Spinal cord (tissue), 10 donors: Measurements from ENCODE around the gene AIPL1. TPM values are rescaled to one million over a fixed set of nuclear protein-coding genes. Genes with fewer than 3 reads are reported as not detected.
A peak's percentile ranks its signal among the peaks of the same experiment; 100 is the strongest.

ENCODE experiments used
- DNase-seq, 6 donors: peaks; one replicate each; pipeline versions ENCODE4 v3.0.0 to v3.0.0-alpha.2; 2013 to 2015; ENCODE audit warnings: low spot score in 6 of 6, low read depth in 4 of 6
- H3K27ac ChIP-seq: one replicate; pipeline ENCODE4 v1.5.1; 2013; ENCODE audit warnings: low read depth, low read length, control low read depth
- H3K27me3 ChIP-seq: one replicate; pipeline ENCODE4 v1.6.1; 2013; ENCODE audit warnings: low read length; ENCODE audit not compliant: control insufficient read depth, insufficient read depth
- H3K36me3 ChIP-seq: one replicate; pipeline ENCODE4 v1.6.1; 2013; ENCODE audit warnings: low read length; ENCODE audit not compliant: control insufficient read depth, insufficient read depth
- H3K4me1 ChIP-seq: one replicate; pipeline ENCODE4 v1.6.1; 2013; ENCODE audit warnings: low read length; ENCODE audit not compliant: control insufficient read depth, insufficient read depth
- H3K4me3 ChIP-seq: one replicate; pipeline ENCODE4 v1.5.1; 2013; ENCODE audit warnings: low read depth, low read length, control low read depth
- H3K9me3 ChIP-seq: one replicate; pipeline ENCODE4 v1.6.1; 2013; ENCODE audit warnings: low read length; ENCODE audit not compliant: control insufficient read depth, insufficient read depth
- WGBS: methylation state at CpG from one replicate; pipeline ENCODE4 v1.1.5; 2013; ENCODE audit warnings: missing lambda C conversion rate; ENCODE audit not compliant: insufficient coverage; 5-methylcytosine and 5-hydroxymethylcytosine counted together
- polyA plus RNA-seq, 2 donors: library from polyadenylated mRNA; unstranded; fragments of 120-200 nt; gene quantifications; one replicate each; pipeline ENCODE4 v1.2.1, GENCODE V29; 2013; ENCODE audit not compliant: insufficient read length in 2 of 2
- total RNA-seq, 2 donors: library from RNA; depleted of rRNA in 1 of 2; stranded (reverse); fragments of 120-200 nt in 1 of 2; fragments of >200 nt in 1 of 2; gene quantifications; one replicate each; pipeline versions ENCODE4 v1.2.3 to v1.2.4, GENCODE V29; 2013 to 2014
- donor health status: healthy.

AIPL1 gene
- total and polyA plus RNA-seq, 4 donors: 0.14 to 0.22 (median 0.16) TPM; not detected in 1

GRCh38 chr17:6423931-6424330 is 11.0 kb downstream of the AIPL1 start:
- Histone ChIP-seq H3K9me3 (no peaks in the 10 kb centered on the region), H3K4me1 (peaks cover 11% of the 10 kb centered on the region), H3K4me3 (no peak overlapping the region), H3K27me3 (no peaks in the 10 kb centered on the region), H3K27ac (no peak overlapping the region), H3K36me3 (no peaks in the 10 kb centered on the region)
- DNase-seq: no peak
- WGBS: 80% methylated on average over 7 of the region's 14 CpGs

- H3K4me3 ChIP-seq: no peak overlapping the region
- H3K4me1 ChIP-seq: peaks cover 11% of the 10 kb centered on the region
Observed at GRCh38 chr17:6422654-6423241, 12.2 kb downstream of the AIPL1 start.

GRCh38 chr17:6421700-6422604 is 13.0 kb downstream of the AIPL1 start:
- Histone ChIP-seq H3K9me3 (no peaks in the 10 kb centered on the region), H3K4me3 (no peak overlapping the region), H3K27ac (no peak overlapping the region), H3K36me3 (no peaks in the 10 kb centered on the region), H3K4me1 (peaks cover 13% of the 10 kb centered on the region), H3K27me3 (no peaks in the 10 kb centered on the region)
- 11% methylated on average over 9 of the region's 13 CpGs for WGBS
- peak in 5 of 6 donors; percentile 60 to 95 (median 71) for DNase-seq

More at GRCh38 chr17:6422654-6423241, 12.2 kb downstream of the AIPL1 start:
- no peaks in the 10 kb centered on the region for H3K27me3 ChIP-seq
- WGBS: 68% methylated on average over 13 of the region's 13 CpGs
- DNase-seq: no peak
- no peak overlapping the region for H3K27ac ChIP-seq
- no peaks in the 10 kb centered on the region for H3K36me3 ChIP-seq
- H3K9me3 ChIP-seq: no peaks in the 10 kb centered on the region

GRCh38 chr17:6420173-6420641 is 14.7 kb downstream of the AIPL1 start:
- 26% methylated on average over 13 of the region's 13 CpGs for WGBS
- no peaks in the 10 kb centered on the region for H3K9me3 ChIP-seq
- H3K27me3 ChIP-seq: no peaks in the 10 kb centered on the region
- H3K36me3 ChIP-seq: peaks cover 3% of the 10 kb centered on the region
- H3K4me3 ChIP-seq: no peak overlapping the region
- no peak overlapping the region for H3K27ac ChIP-seq
- DNase-seq: peak in 2 of 6 donors; percentile 23 to 39
- peaks cover 13% of the 10 kb centered on the region for H3K4me1 ChIP-seq

GRCh38 chr17:6415616-6416015 is 19.3 kb downstream of the AIPL1 start:
- no peaks in the 10 kb centered on the region for H3K9me3 ChIP-seq
- peaks cover 3% of the 10 kb centered on the region for H3K36me3 ChIP-seq
- H3K27me3 ChIP-seq: no peaks in the 10 kb centered on the region
- no peak overlapping the region for H3K27ac ChIP-seq
- H3K4me1 ChIP-seq: peaks cover 8% of the 10 kb centered on the region
- WGBS: 85% methylated on average over 8 of the region's 8 CpGs
- no peak for DNase-seq
- H3K4me3 ChIP-seq: no peak overlapping the region

GRCh38 chr17:6413065-6413464 is 21.9 kb downstream of the AIPL1 start:
- Histone ChIP-seq H3K4me1 (peaks cover 10% of the 10 kb centered on the region), H3K36me3 (peaks cover 3% of the 10 kb centered on the region), H3K9me3 (no peaks in the 10 kb centered on the region), H3K27ac (no peak overlapping the region), H3K4me3 (no peak overlapping the region), H3K27me3 (no peaks in the 10 kb centered on the region)
- DNase-seq: peak in 2 of 6 donors; percentile 78 to 86
- 87% methylated on average over 1 of the region's 1 CpG for WGBS

GRCh38 chr17:6408735-6409134 is 26.2 kb downstream of the AIPL1 start:
- H3K4me3 ChIP-seq: no peak overlapping the region
- H3K9me3 ChIP-seq: no peaks in the 10 kb centered on the region
- H3K27me3 ChIP-seq: no peaks in the 10 kb centered on the region
- peak in 1 of 6 donors; percentile 61 for DNase-seq
- 28% methylated on average over 9 of the region's 10 CpGs for WGBS
- H3K4me1 ChIP-seq: peaks cover 8% of the 10 kb centered on the region
- H3K36me3 ChIP-seq: no peaks in the 10 kb centered on the region
- no peak overlapping the region for H3K27ac ChIP-seq

- peaks cover 8% of the 10 kb centered on the region for H3K4me1 ChIP-seq
- H3K36me3 ChIP-seq: no peaks in the 10 kb centered on the region
- H3K9me3 ChIP-seq: no peaks in the 10 kb centered on the region
- H3K4me3 ChIP-seq: no peak overlapping the region
- no peak overlapping the region for H3K27ac ChIP-seq
- peak in 1 of 6 donors; percentile 39 for DNase-seq
- 40% methylated on average over 5 of the region's 6 CpGs for WGBS
- no peaks in the 10 kb centered on the region for H3K27me3 ChIP-seq
Observed at GRCh38 chr17:6408276-6408675, 26.6 kb downstream of the AIPL1 start.

- Histone ChIP-seq H3K4me1 (no peaks in the 10 kb centered on the region), H3K36me3 (no peaks in the 10 kb centered on the region), H3K27me3 (no peaks in the 10 kb centered on the region), H3K9me3 (peaks cover 6% of the 10 kb centered on the region), H3K27ac (no peak overlapping the region), H3K4me3 (no peak overlapping the region)
- WGBS: 100% methylated on average over 1 of the region's 6 CpGs
- no peak for DNase-seq
Observed at GRCh38 chr17:6402258-6402657, 32.7 kb downstream of the AIPL1 start.
